H1 (cell line): ENCODE results near the gene CGB2. TPM values are rescaled to one million over a fixed set of nuclear protein-coding genes. Genes with fewer than 3 reads are reported as not detected.

ENCODE experiments used
- CTCF ChIA-PET: fragments of 300-600 bp; sonication (Branson Sonifier 250); formaldehyde crosslinking; loops from one replicate; lab custom pipeline; 2021; ENCODE audit not compliant: partially characterized antibody; lab: Charles Lee
- POLR2A ChIA-PET: fragments of 300-600 bp; sonication (Branson Sonifier 250); formaldehyde crosslinking; loops from one replicate; lab custom pipeline; 2021; ENCODE audit warnings: inconsistent platforms; ENCODE audit not compliant: partially characterized antibody; lab: Charles Lee
- DNase-seq, 2 experiments: peaks; one replicate each; pipeline versions ENCODE4 v3.0.0 to v3.0.0-alpha.2; 2010 to 2022; ENCODE audit warnings: low spot score in 2 of 2, low read depth in 1 of 2, mixed read lengths in 1 of 2
- FAIRE-seq: peaks from 2 replicates; lab custom pipeline; 2011; peaks lifted over from hg19 to GRCh38; lab: Jason Lieb, UNC
- H2AFZ ChIP-seq: 2 replicates; pipeline ENCODE4 v1.8.1; 2012; ENCODE audit warnings: low read length, inconsistent platforms
- H2AK5ac ChIP-seq: 2 replicates; pipeline ENCODE4 v1.6.1; 2013; ENCODE audit warnings: low read depth, low read length
- H2BK120ac ChIP-seq: replicated peaks from 2 replicates; pipeline ENCODE3; 2013; ENCODE audit warnings: low read depth, low read length, inconsistent platforms
- H2BK12ac ChIP-seq: 2 replicates; pipeline ENCODE4 v1.6.1; 2013; ENCODE audit warnings: low read depth, low read length
- H2BK15ac ChIP-seq: 2 replicates; pipeline ENCODE4 v1.6.1; 2013; ENCODE audit warnings: low read length
- H2BK20ac ChIP-seq: 2 replicates; pipeline ENCODE4 v1.6.1; 2013; ENCODE audit warnings: low read length
- H2BK5ac ChIP-seq: 2 replicates; pipeline ENCODE4 v1.6.1; 2013; ENCODE audit warnings: low read depth, low read length
- H3K14ac ChIP-seq: 2 replicates; pipeline ENCODE4 v1.6.1; 2013; ENCODE audit warnings: inconsistent platforms; ENCODE audit not compliant: insufficient read length
- H3K18ac ChIP-seq: 2 replicates; pipeline ENCODE4 v1.6.1; 2013; ENCODE audit warnings: low read length; ENCODE audit errors: extremely low read depth
- H3K23ac ChIP-seq: 2 replicates; pipeline ENCODE4 v1.6.1; 2013; ENCODE audit warnings: inconsistent platforms; ENCODE audit not compliant: insufficient read length
- H3K23me2 ChIP-seq: 2 replicates; pipeline ENCODE4 v1.6.1; 2013; ENCODE audit warnings: low read depth, low read length
- H3K27ac ChIP-seq: 2 replicates; pipeline ENCODE4 v1.6.1; 2011; ENCODE audit warnings: low read depth, low read length, inconsistent platforms
- H3K27me3 ChIP-seq, 4 experiments: replicated peaks in 1 of 4; 1 replicate in 1 of 4; 2 replicates in 3 of 4; pipeline versions ENCODE4 v1.6.1 to v1.8.1; 2011 to 2013; ENCODE audit warnings: low read length in 3 of 4, mild to moderate bottlenecking in 3 of 4, inconsistent platforms in 2 of 4, mixed read lengths in 2 of 4, moderate library complexity in 1 of 4; ENCODE audit not compliant: control insufficient read depth in 3 of 4, insufficient read depth in 3 of 4; ENCODE audit errors: extremely low read depth in 1 of 4
- H3K36me3 ChIP-seq, 4 experiments: 2 replicates each; pipeline versions ENCODE4 v1.6.1 to v1.8.1; 2011 to 2013; ENCODE audit warnings: mild to moderate bottlenecking in 4 of 4, low read length in 3 of 4, moderate library complexity in 2 of 4, control low read depth in 1 of 4, inconsistent platforms in 1 of 4; ENCODE audit not compliant: insufficient read depth in 4 of 4, control insufficient read depth in 2 of 4
- H3K4ac ChIP-seq: replicated peaks from 2 replicates; pipeline ENCODE3; 2013; ENCODE audit warnings: low read length, low read depth, mixed read lengths, inconsistent platforms; ENCODE audit not compliant: insufficient read length
- H3K4me1 ChIP-seq, 4 experiments: replicated peaks in 1 of 4; 1 replicate in 1 of 4; 2 replicates in 3 of 4; pipeline versions ENCODE4 v1.6.1 to v1.8.1; 2011 to 2013; ENCODE audit warnings: low read length in 3 of 4, inconsistent platforms in 2 of 4, mixed read lengths in 1 of 4; ENCODE audit not compliant: insufficient read depth in 4 of 4, control insufficient read depth in 3 of 4
- H3K4me2 ChIP-seq, 2 experiments: 2 replicates each; pipeline versions ENCODE4 v1.6.1 to v1.8.1; 2011 to 2013; ENCODE audit warnings: low read depth in 2 of 2, low read length in 2 of 2, control low read depth in 1 of 2, inconsistent platforms in 1 of 2, mild to moderate bottlenecking in 1 of 2; ENCODE audit not compliant: insufficient read depth in 1 of 2
- H3K4me3 ChIP-seq, 4 experiments: fragments of 200-600, 300-600 bp in 1 of 4; sonication (generic), shearing (Covaris generic), sonication (Bioruptor Twin) in 1 of 4; 2 replicates each; pipeline versions ENCODE4 v1.5.1 to v1.8.1; 2011 to 2016; ENCODE audit warnings: low read length in 4 of 4, low read depth in 3 of 4, control low read depth in 2 of 4, inconsistent platforms in 2 of 4, mild to moderate bottlenecking in 2 of 4, mixed read lengths in 1 of 4, moderate library complexity in 1 of 4; ENCODE audit not compliant: insufficient read depth in 2 of 4; ENCODE audit errors: extremely low read depth in 1 of 4
- H3K56ac ChIP-seq: replicated peaks from 2 replicates; pipeline ENCODE3; 2013; ENCODE audit warnings: low read depth, mild to moderate bottlenecking, mixed read lengths, low read length, inconsistent platforms; ENCODE audit not compliant: insufficient read length
- H3K79me1 ChIP-seq: 2 replicates; pipeline ENCODE4 v1.6.1; 2013; ENCODE audit warnings: low read depth, low read length, control low read depth
- H3K79me2 ChIP-seq, 2 experiments: 2 replicates each; pipeline versions ENCODE4 v1.6.1 to v1.8.1; 2012 to 2013; ENCODE audit warnings: low read length in 2 of 2, mild to moderate bottlenecking in 2 of 2, inconsistent platforms in 1 of 2; ENCODE audit not compliant: insufficient read depth in 2 of 2, control insufficient read depth in 1 of 2
- H3K9ac ChIP-seq, 4 experiments: replicated peaks in 1 of 4; 1 replicate in 1 of 4; 2 replicates in 3 of 4; pipeline versions ENCODE4 v1.6.1 to v1.8.1; 2011 to 2013; ENCODE audit warnings: low read depth in 3 of 4, low read length in 3 of 4, control low read depth in 2 of 4, mild to moderate bottlenecking in 2 of 4, moderate library complexity in 2 of 4, inconsistent platforms in 1 of 4; ENCODE audit errors: extremely low read depth in 1 of 4
- H3K9me3 ChIP-seq, 2 experiments: 2 replicates each; pipeline versions ENCODE4 v1.6.1 to v1.8.1; 2012 to 2013; ENCODE audit warnings: mild to moderate bottlenecking in 2 of 2, moderate library complexity in 2 of 2, control low read depth in 1 of 2, inconsistent platforms in 1 of 2, low read depth in 1 of 2, low read length in 1 of 2, mixed read lengths in 1 of 2; ENCODE audit not compliant: insufficient read depth in 2 of 2
- H4K20me1 ChIP-seq, 2 experiments: replicated peaks in 1 of 2; 2 replicates each; pipeline versions ENCODE3 to v1.8.1; 2011 to 2013; ENCODE audit warnings: inconsistent platforms in 2 of 2, low read length in 2 of 2, mild to moderate bottlenecking in 1 of 2; ENCODE audit not compliant: insufficient read depth in 2 of 2, control insufficient read depth in 1 of 2
- H4K5ac ChIP-seq: 2 replicates; pipeline ENCODE4 v1.6.1; 2013; ENCODE audit warnings: low read length, low read depth, mixed read lengths, inconsistent platforms; ENCODE audit not compliant: insufficient read length
- H4K8ac ChIP-seq: 2 replicates; pipeline ENCODE4 v1.8.0; 2013; ENCODE audit warnings: mild to moderate bottlenecking, moderate library complexity, low read length, inconsistent platforms; ENCODE audit not compliant: insufficient read depth; ENCODE audit errors: extremely low read depth
- H4K91ac ChIP-seq: replicated peaks from 2 replicates; pipeline ENCODE3; 2013; ENCODE audit warnings: low read length, mixed read lengths, inconsistent platforms; ENCODE audit not compliant: insufficient read length
- CBX5 ChIP-seq: fragments of 300-800, 300-1000 bp; sonication (generic); IDR thresholded peaks from 2 replicates; pipeline ENCODE4 v1.7.1; 2016; ENCODE audit warnings: antibody characterized with exemption, low read length, low read depth
- CTBP2 ChIP-seq: IDR thresholded peaks from 2 replicates; pipeline ENCODE4 v1.7.0; 2011; ENCODE audit warnings: borderline replicate concordance, mild to moderate bottlenecking, moderate library complexity, mixed read lengths, low read length; ENCODE audit not compliant: insufficient read depth, insufficient read length
- HDAC6 ChIP-seq: IDR thresholded peaks from one replicate; pipeline ENCODE4 v1.7.1; 2012; ENCODE audit warnings: low read depth, mild to moderate bottlenecking, inconsistent platforms, low read length, moderate library complexity
- NANOG ChIP-seq: IDR thresholded peaks from 2 replicates; pipeline ENCODE4 v1.6.1; 2011; ENCODE audit warnings: low read length, low read depth, mild to moderate bottlenecking, inconsistent platforms; ENCODE audit not compliant: insufficient read depth, poor library complexity, severe bottlenecking
- POLR2A ChIP-seq, 2 experiments: IDR thresholded peaks; 1 replicate in 1 of 2; 2 replicates in 1 of 2; pipeline ENCODE4 v1.6.1; 2011; ENCODE audit warnings: low read depth in 2 of 2, low read length in 2 of 2, mild to moderate bottlenecking in 2 of 2; ENCODE audit errors: control extremely low read depth in 1 of 2
- TCF12 ChIP-seq: IDR thresholded peaks from 2 replicates; pipeline ENCODE4 v1.6.1; 2011; ENCODE audit warnings: low read depth, mild to moderate bottlenecking, low read length
- WGBS, 2 experiments: shearing (Covaris generic) in 1 of 2; methylation state at CpG; one replicate each; pipeline versions ENCODE4 v1.1.6 to v1.1.7; 2013 to 2015; ENCODE audit warnings: low lambda C conversion rate in 2 of 2, mixed read lengths in 2 of 2, inconsistent platforms in 1 of 2, low coverage in 1 of 2, missing lambda C conversion rate in 1 of 2; ENCODE audit not compliant: insufficient replicate concordance in 2 of 2, insufficient coverage in 1 of 2, insufficient read length in 1 of 2; ENCODE audit errors: extremely low coverage in 1 of 2, missing lambda C conversion rate in 1 of 2; 5-methylcytosine and 5-hydroxymethylcytosine counted together
- polyA plus RNA-seq, 7 experiments: library from polyadenylated mRNA; depleted of rRNA in 3 of 7; stranded (reverse) in 5 of 7; unstranded in 2 of 7; fragments of >200 nt in 5 of 7; fragments of 200-250 nt in 2 of 7; gene quantifications; 1 replicate in 5 of 7; 2 replicates in 1 of 7; 4 replicates in 1 of 7; pipeline versions ENCODE4 v1.2.1 to v1.2.3, GENCODE V29; 2011 to 2013; ENCODE audit warnings: missing spikeins in 2 of 7, mixed read lengths in 2 of 7
- total RNA-seq: library from RNA; stranded (reverse); fragmentation: NEBNext Ultra II Directional; extraction: Animal tissue kit (Norgen Biotek cat#: 25700); gene quantifications from 2 replicates; pipeline ENCODE4 v1.2.1, GENCODE V29; 2021

CGB2 gene
- total and polyA plus RNA-seq, 2 of the 8 experiments (the other 6 are each of a cell fraction or from before 2014, with no cell fraction given) = 0.71 to 3.2 TPM

- no peaks in the 10 kb centered on the region; a peak in 1 of 7 replicates for H3K4me1 ChIP-seq
- H2BK15ac ChIP-seq = no peak overlapping the region
- TF ChIP-seq HDAC6 (no peak), CBX5 (no peak), POLR2A (IDR thresholded peaks at IDR 0.05; ENCODE audit: control extremely low read depth in 1 of 2, low read depth in 2 of 2, low read length in 2 of 2) (no peak), CTBP2 (no peak), NANOG (no peak), TCF12 (no peak)
- no peak overlapping the region for H4K91ac ChIP-seq
- FAIRE-seq (no peak), DNase-seq (no peak)
- no peak overlapping the region for H4K5ac ChIP-seq
- WGBS, 2 experiments = 76% methylated on average over 4 of the region's 4 CpGs; no CpG with 5 or more reads in 1 of the 2 experiments
- no peak overlapping the region for H3K9ac ChIP-seq
- H2BK120ac ChIP-seq = no peak overlapping the region
- H3K27me3 ChIP-seq = peaks cover 0 to 3% (median 0%) of the 10 kb centered on the region in 4 experiments; a peak in 1 of 7 replicates
- H3K27ac ChIP-seq = no peak overlapping the region
- peaks cover 3% of the 10 kb centered on the region; the same call in 1 of the 2 replicates for H3K23me2 ChIP-seq
- H2BK12ac ChIP-seq = no peak overlapping the region
- no peak overlapping the region for H2BK20ac ChIP-seq
- no peaks in the 10 kb centered on the region for H3K36me3 ChIP-seq
- no peak overlapping the region for H3K4me2 ChIP-seq
- H3K79me1 ChIP-seq = no peaks in the 10 kb centered on the region
- H3K79me2 ChIP-seq = no peaks in the 10 kb centered on the region
- H3K23ac ChIP-seq = no peak overlapping the region
- no peak overlapping the region for H3K18ac ChIP-seq
- POLR2A ChIA-PET = interaction anchor here (0.6 kb wide), 1 partner anchor 79 kb away, joined by 3 read pairs; no protein-coding TSS in a partner anchor
- H4K8ac ChIP-seq = no peak overlapping the region
- H3K9me3 ChIP-seq = no peaks in the 10 kb centered on the region
- H4K20me1 ChIP-seq = no peaks in the 10 kb centered on the region
- no peak overlapping the region for H3K4ac ChIP-seq
- no peak overlapping the region for H3K56ac ChIP-seq
- H3K4me3 ChIP-seq = no peak overlapping the region
- no peak overlapping the region for H2BK5ac ChIP-seq
- no peak overlapping the region for H2AFZ ChIP-seq
- CTCF ChIA-PET = interaction anchor here (0.9 to 2.2 kb wide), 2 partner anchors 80 to 118 kb away, joined by 4 to 6 read pairs; no protein-coding TSS in a partner anchor
- H2AK5ac ChIP-seq = no peak overlapping the region
- no peak overlapping the region for H3K14ac ChIP-seq
Measured at GRCh38 chr19:49080392-49080791, 48.7 kb downstream of the CGB2 start.
